Lower lobe of right lung (tissue), 2 donors: Measurements from ENCODE around the gene MARCO. TPM values are rescaled to one million over a fixed set of nuclear protein-coding genes. Genes with fewer than 3 reads are reported as not detected.

Experiments
- ATAC-seq, 2 donors: fragments of 200-7000 bp; cut with Tn5 transposase; one replicate each; pipeline ENCODE4 v1.9.1; 2020 to 2022; ENCODE audit warnings: mild to moderate bottlenecking in 2 of 2, moderate library complexity in 2 of 2
- DNase-seq: peaks from one replicate; pipeline ENCODE4 v3.0.0-alpha.2; 2020
- H3K27ac ChIP-seq: fragments of 200-600 bp; one replicate; pipeline ENCODE4 v1.8.0; 2022
- H3K27me3 ChIP-seq: fragments of 200-600 bp; one replicate; pipeline ENCODE4 v1.8.0; 2022; ENCODE audit warnings: low read depth
- H3K36me3 ChIP-seq: fragments of 200-600 bp; one replicate; pipeline ENCODE4 v1.8.0; 2022; ENCODE audit warnings: mild to moderate bottlenecking
- H3K4me1 ChIP-seq: fragments of 200-600 bp; one replicate; pipeline ENCODE4 v1.8.0; 2022
- H3K4me3 ChIP-seq: fragments of 200-600 bp; one replicate; pipeline ENCODE4 v1.8.0; 2022; ENCODE audit warnings: mild to moderate bottlenecking
- H3K9me3 ChIP-seq: fragments of 200-600 bp; one replicate; pipeline ENCODE4 v1.8.0; 2022
- CTCF ChIP-seq: fragments of 200-600 bp; IDR thresholded peaks from one replicate; pipeline ENCODE4 v1.8.0; 2022; ENCODE audit warnings: antibody characterized with exemption, mild to moderate bottlenecking
- intact Hi-C: fragments of 100-400 bp; cut with DNase I; formaldehyde crosslinking; loops from one replicate; pipeline ENCODE4 v1.11.0; 2022
- long read RNA-seq: library from polyadenylated mRNA; unstranded; transcript quantifications from one replicate; pipeline ENCODE4 v2.0.0, GENCODE V29; 2021
- total RNA-seq: library from RNA; stranded (reverse); fragmentation: NEBNext Ultra II Directional; extraction: Animal tissue kit (Norgen Biotek cat#: 25700); gene quantifications from one replicate; pipeline ENCODE4 v1.2.1, GENCODE V29; 2021
- donor health status: DM: no; HTN: yes; CAD: no; lungs with severe emphysema.

Gene MARCO
- total RNA-seq, result 491 TPM
- long read RNA-seq, transcript MARCO-201 (17 exons, 1,838 nt), result major isoform, 547 of 748 reads
- long read RNA-seq, transcript MARCO-203 (2 exons, 556 nt), result minor isoform, 19 of 748 reads
- long read RNA-seq, partial matches to known transcripts, result 147 of 748 reads
- long read RNA-seq, other reads (novel, unspliced or antisense), result 35 of 748 reads

DNA sequence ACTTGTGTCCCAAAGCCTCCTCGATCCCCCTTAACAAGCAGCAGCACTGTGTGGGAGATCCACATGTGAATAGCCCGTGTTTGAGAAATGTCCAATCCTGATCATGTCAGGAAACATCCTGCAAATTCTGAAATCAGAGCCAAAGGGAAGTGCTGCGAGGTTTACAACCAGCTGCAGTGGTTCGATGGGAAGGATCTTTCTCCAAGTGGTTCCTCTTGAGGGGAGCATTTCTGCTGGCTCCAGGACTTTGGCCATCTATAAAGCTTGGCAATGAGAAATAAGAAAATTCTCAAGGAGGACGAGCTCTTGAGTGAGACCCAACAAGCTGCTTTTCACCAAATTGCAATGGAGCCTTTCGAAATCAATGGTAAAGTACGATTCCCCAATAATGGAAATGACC is at the start of gene MARCO:
Gene MARCO, plus strand, starts transcription at position 164 of the 400 bp plus-strand sequence. Its CDS starts 107 bp downstream, at position 271.
- DNase-seq (no peak), ATAC-seq (no peak)
- Histone ChIP-seq H3K4me1 (peaks cover 8% of the 10 kb centered on the region), H3K27me3 (no peaks in the 10 kb centered on the region), H3K9me3 (no peaks in the 10 kb centered on the region), H3K36me3 (no peaks in the 10 kb centered on the region), H3K4me3 (peak within 1 kb of the TSS; percentile 34), H3K27ac (no peak within 1 kb of the TSS)
- TF ChIP-seq CTCF, result no peak
- intact Hi-C loops, result no loop called here

- no peak for DNase-seq
- H3K4me3 ChIP-seq, result no peak overlapping the region
- no peak for ATAC-seq
- TF ChIP-seq CTCF, result no peak
- no peak overlapping the region for H3K27ac ChIP-seq
- H3K27me3 ChIP-seq, result peaks cover 3% of the 10 kb centered on the region
- no peaks in the 10 kb centered on the region for H3K4me1 ChIP-seq
- no peaks in the 10 kb centered on the region for H3K36me3 ChIP-seq
- H3K9me3 ChIP-seq, result peaks cover 12% of the 10 kb centered on the region
- intact Hi-C loops, result no loop called here
These were observed 48.9 kb upstream of the MARCO start for GRCh38 chr2:118893100-118893499.

- no peak overlapping the region for H3K27ac ChIP-seq
- H3K36me3 ChIP-seq, result no peaks in the 10 kb centered on the region
- DNase-seq, result no peak
- H3K4me3 ChIP-seq, result no peak overlapping the region
- H3K27me3 ChIP-seq, result no peaks in the 10 kb centered on the region
- ATAC-seq, result peak; percentile 61 to 64
- intact Hi-C loops, result no loop called here
- H3K4me1 ChIP-seq, result peaks cover 18% of the 10 kb centered on the region
- TF ChIP-seq CTCF, result no peak
- no peaks in the 10 kb centered on the region for H3K9me3 ChIP-seq
These were observed 39.5 kb upstream of the MARCO start for GRCh38 chr2:118902266-118903028.

DNA sequence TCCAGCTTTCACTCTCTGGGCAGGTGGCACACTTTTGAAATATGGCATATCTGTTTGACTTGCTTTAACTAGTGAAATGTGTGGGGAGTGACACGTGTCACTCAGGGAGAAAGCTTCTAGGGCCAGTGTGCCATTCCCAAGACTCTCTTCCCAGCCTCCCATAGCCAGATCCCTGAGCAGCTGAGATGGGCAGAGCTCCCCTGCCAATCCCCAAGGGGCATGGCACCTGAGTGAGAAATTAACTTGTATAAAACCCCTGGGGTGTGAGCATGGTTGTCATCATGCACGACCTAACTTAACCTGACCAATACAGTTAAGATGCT is 39.0 kb upstream of the MARCO start:
- intact Hi-C loops, result no loop called here
- Histone ChIP-seq H3K27me3 (no peaks in the 10 kb centered on the region), H3K4me3 (no peak overlapping the region), H3K27ac (no peak overlapping the region), H3K36me3 (no peaks in the 10 kb centered on the region), H3K4me1 (peaks cover 18% of the 10 kb centered on the region), H3K9me3 (no peaks in the 10 kb centered on the region)
- TF ChIP-seq CTCF, result no peak
- no peak for ATAC-seq
- no peak for DNase-seq

- DNase-seq (no peak), ATAC-seq (peak; percentile 84 to 85)
- Histone ChIP-seq H3K27ac (peak overlapping the region; percentile 46), H3K4me3 (no peak overlapping the region), H3K9me3 (no peaks in the 10 kb centered on the region), H3K4me1 (peaks cover 18% of the 10 kb centered on the region), H3K27me3 (no peaks in the 10 kb centered on the region), H3K36me3 (no peaks in the 10 kb centered on the region)
- TF ChIP-seq CTCF, result no peak
- intact Hi-C loops, result no loop called here
These were observed 38.2 kb upstream of the MARCO start for GRCh38 chr2:118903551-118904479.
